ENCODE measurements around the gene SNX32.
"Not testable (repeated sequence)": the region's sequence is repeated elsewhere in the genome, so short reads cannot be mapped to it uniquely, and the experiment has no call there.

SNX32 gene

GRCh38 chr11:65834202-65834601 lies 439 bp downstream of the SNX32 start:
- no peak for DNase-seq (ENCODE audit: low spot score)
- in situ Hi-C loops (cut with MboI; ENCODE audit: low pct_unique_long_range_greater_than_20kb, low sequenced_read_pairs, unreplicated experiment) = no loop called here
- no peak for TF ChIP-seq CTCF (IDR thresholded peaks at IDR 0.05; ENCODE audit: extremely low read depth, insufficient read depth, missing control alignments)

- in situ Hi-C loops (cut with MboI; ENCODE audit: low pct_unique_long_range_greater_than_20kb, low sequenced_read_pairs, unreplicated experiment) = no loop called here
- DNase-seq (ENCODE audit: low spot score) = no peak
- TF ChIP-seq CTCF (IDR thresholded peaks at IDR 0.05; ENCODE audit: extremely low read depth, insufficient read depth, missing control alignments) = no peak
These were observed 8.4 kb downstream of the SNX32 start for GRCh38 chr11:65842144-65842543.

DNA sequence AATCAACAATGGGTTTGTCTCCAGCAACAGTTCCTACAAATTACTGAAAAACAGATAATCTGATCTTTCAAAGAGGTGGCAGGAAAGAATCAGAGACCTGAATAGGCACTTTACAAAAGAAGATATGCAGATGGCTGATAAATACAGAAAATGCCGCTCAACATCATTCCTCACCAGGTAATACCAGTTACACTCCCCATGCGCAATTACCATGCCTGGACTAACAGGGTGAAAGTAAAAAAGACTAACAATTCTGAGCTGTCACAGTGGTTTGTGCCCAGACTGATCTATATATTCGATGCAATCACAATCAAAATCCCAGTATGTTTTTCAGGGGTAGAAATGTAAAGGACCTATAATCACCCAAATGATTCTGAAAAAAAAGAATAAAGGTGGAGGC lies 10.0 kb downstream of the SNX32 start:
- no peak for TF ChIP-seq CTCF (IDR thresholded peaks at IDR 0.05; ENCODE audit: extremely low read depth, insufficient read depth, missing control alignments)
- DNase-seq (ENCODE audit: low spot score) = no peak
- in situ Hi-C loops (cut with MboI; ENCODE audit: low pct_unique_long_range_greater_than_20kb, low sequenced_read_pairs, unreplicated experiment) = no loop called here

- in situ Hi-C loops (cut with MboI; ENCODE audit: low pct_unique_long_range_greater_than_20kb, low sequenced_read_pairs, unreplicated experiment) = no loop called here
- TF ChIP-seq CTCF (IDR thresholded peaks at IDR 0.05; ENCODE audit: extremely low read depth, insufficient read depth, missing control alignments) = no peak
- DNase-seq (ENCODE audit: low spot score) = no peak
These were observed 10.6 kb downstream of the SNX32 start for GRCh38 chr11:65844231-65844872.

- DNase-seq (ENCODE audit: low spot score) = no peak
- no peak for TF ChIP-seq CTCF (IDR thresholded peaks at IDR 0.05; ENCODE audit: extremely low read depth, insufficient read depth, missing control alignments)
- in situ Hi-C loops (cut with MboI; ENCODE audit: low pct_unique_long_range_greater_than_20kb, low sequenced_read_pairs, unreplicated experiment) = no loop called here
These were observed 14.0 kb downstream of the SNX32 start for GRCh38 chr11:65847746-65848145.

DNA sequence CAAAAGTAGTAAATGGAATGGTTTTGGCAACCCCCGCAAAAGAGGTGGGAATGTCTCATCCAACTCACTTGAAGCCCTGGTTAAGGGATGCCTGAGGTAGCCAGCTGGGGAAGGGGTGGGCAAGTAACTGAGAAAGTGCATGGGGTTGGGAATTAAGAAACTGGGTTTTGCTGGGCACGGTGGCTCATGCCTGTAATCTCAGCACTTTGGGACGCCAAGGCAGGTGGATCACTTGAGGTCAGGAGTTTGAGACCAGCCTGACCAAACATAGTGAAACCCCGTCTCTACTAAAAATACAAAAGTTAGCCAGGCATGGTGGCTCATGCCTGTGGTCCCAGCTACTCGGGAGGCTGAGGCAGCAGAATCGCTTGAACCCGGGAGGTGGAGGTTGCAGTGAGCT lies 14.9 kb downstream of the SNX32 start:
- in situ Hi-C loops (cut with MboI; ENCODE audit: low pct_unique_long_range_greater_than_20kb, low sequenced_read_pairs, unreplicated experiment); DNase-seq (ENCODE audit: low spot score): not testable (repeated sequence)

DNA sequence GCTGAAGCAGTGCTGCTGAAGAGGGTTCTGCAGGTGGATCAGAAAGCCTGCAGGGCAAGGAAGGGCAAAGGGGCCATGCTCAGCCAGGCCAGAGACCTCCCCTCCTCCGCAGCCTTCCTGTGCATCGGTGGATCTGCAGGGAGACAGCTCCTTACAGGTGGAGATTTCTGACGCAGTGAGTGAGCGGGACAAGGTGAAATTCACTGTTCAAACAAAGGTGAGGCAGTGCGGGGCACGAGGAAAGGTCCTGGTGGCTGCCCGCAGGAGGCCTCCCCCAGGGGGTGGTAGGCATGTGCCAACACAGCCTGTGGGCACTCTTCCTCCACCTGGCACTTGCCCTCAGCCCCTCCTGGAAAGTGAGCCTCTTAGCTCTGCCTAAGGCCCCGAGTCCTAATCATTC lies 15.6 kb downstream of the SNX32 start:
- no peak for DNase-seq (ENCODE audit: low spot score)
- in situ Hi-C loops (cut with MboI; ENCODE audit: low pct_unique_long_range_greater_than_20kb, low sequenced_read_pairs, unreplicated experiment) = no loop called here
- TF ChIP-seq CTCF (IDR thresholded peaks at IDR 0.05; ENCODE audit: extremely low read depth, insufficient read depth, missing control alignments) = no peak
